Rectal smooth muscle tissue (tissue), 1 donor: ENCODE data around the gene APLNR.

Source experiments
- H3K27ac ChIP-seq: one replicate; pipeline ENCODE4 v1.7.0; 2013; ENCODE audit warnings: low read depth, low read length, inconsistent platforms
- H3K27me3 ChIP-seq: one replicate; pipeline ENCODE4 v1.7.0; 2013; ENCODE audit warnings: low read length; ENCODE audit not compliant: control insufficient read depth, insufficient read depth
- H3K36me3 ChIP-seq: one replicate; pipeline ENCODE4 v1.7.0; 2013; ENCODE audit warnings: low read length; ENCODE audit not compliant: control insufficient read depth, insufficient read depth
- H3K4me1 ChIP-seq: one replicate; pipeline ENCODE4 v1.7.0; 2013; ENCODE audit warnings: low read length; ENCODE audit not compliant: control insufficient read depth, insufficient read depth
- H3K4me3 ChIP-seq: one replicate; pipeline ENCODE4 v1.7.0; 2013; ENCODE audit warnings: low read length
- H3K9ac ChIP-seq: one replicate; pipeline ENCODE4 v1.7.0; 2013; ENCODE audit warnings: low read length

The APLNR gene

DNA sequence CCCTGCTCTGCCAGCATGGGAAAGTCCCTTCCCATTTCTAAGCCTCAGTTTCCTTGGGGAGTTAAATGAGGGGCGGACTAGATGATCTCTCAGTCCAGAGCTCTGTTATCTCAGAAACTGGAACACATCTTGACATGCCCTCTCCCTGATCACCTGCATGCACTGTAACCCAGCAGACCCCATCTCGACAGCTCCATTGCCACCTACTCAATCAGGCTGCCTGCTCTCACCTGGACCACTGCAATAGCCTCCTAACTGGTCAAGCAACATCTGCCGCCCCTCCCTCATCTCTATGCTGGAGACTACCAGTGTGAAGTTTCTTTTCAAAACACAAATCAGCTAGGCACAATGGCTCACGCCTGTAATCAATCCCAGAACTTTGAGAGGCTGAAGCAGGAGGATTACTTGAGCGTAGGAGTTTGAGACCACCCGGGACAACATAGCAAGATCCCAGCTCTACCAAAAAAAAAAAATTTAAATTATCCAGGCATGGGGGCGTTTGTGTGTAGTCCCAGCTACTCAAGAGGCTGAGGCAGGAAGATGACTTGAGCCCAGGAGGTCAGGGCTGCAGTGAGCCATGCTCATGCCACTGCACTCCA, 33.1 kb downstream of the APLNR start:
- Histone ChIP-seq H3K9ac (no peak overlapping the region), H3K27me3 (no peaks in the 10 kb centered on the region), H3K36me3 (no peaks in the 10 kb centered on the region), H3K4me3 (no peak overlapping the region), H3K27ac (no peak overlapping the region), H3K4me1 (no peaks in the 10 kb centered on the region)

DNA sequence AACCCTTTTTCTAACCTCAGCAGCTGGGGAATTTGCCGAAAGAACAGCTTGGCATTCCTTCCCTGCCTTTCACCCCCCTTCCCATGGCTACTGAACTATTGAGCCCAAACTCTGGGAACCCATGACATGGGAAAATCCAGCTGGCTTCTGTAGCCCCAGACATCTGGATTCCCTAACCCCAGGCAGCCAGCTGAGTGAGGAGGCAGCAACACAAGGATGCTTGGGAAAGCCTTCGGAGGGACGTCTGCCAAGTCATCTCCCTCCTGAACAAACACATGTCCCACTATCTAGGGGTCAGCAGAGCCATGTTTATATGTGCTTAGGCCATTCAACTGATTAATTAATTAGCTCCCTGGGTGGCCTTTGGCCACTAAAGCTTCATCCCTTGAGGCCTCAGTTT, 33.7 kb downstream of the APLNR start:
- Histone ChIP-seq H3K4me1 (no peaks in the 10 kb centered on the region), H3K9ac (no peak overlapping the region), H3K36me3 (no peaks in the 10 kb centered on the region), H3K4me3 (no peak overlapping the region), H3K27me3 (no peaks in the 10 kb centered on the region), H3K27ac (no peak overlapping the region)

DNA sequence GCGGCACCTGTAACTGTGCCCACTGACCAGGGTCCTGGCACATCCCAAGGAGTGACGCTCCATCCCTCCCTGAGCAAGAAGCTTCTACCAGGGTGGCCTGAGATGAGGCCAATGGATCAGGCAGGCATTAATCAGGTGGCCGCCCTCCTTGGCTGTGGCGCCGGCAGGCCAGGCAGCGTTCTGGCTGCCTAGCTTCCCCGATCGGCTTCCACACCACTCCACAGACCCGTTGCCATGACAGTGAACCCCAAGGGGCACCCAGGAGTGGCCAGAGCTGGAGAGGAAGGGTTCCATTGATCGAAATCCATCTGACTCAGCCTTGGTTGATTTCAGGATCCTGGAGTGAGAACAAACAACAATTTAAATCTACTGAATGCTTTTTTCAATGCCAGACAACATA, 34.8 kb downstream of the APLNR start:
- Histone ChIP-seq H3K27me3 (no peaks in the 10 kb centered on the region), H3K27ac (no peak overlapping the region), H3K36me3 (no peaks in the 10 kb centered on the region), H3K9ac (no peak overlapping the region), H3K4me3 (no peak overlapping the region), H3K4me1 (no peaks in the 10 kb centered on the region)

DNA sequence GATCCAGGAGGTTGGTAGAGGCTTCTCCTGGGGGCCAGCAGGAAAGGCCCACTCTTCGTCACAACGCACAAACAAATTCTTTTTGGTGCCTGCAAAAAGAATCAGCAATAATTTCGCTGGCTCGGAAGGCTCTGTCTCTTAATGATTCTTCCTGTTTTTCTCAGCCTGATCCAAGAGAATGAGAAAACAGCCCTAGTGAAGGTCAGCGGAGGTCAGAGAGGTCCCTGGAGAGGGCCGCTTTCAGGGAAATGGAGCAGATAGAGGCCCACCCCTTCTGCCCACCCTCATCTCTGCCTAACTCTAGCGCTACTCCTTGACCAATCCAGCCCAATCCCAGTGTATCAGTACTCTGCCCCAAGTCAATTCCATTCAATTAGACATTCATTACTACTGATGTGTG, 36.1 kb downstream of the APLNR start:
- Histone ChIP-seq H3K27me3 (no peaks in the 10 kb centered on the region), H3K36me3 (no peaks in the 10 kb centered on the region), H3K4me1 (no peaks in the 10 kb centered on the region), H3K27ac (no peak overlapping the region), H3K9ac (no peak overlapping the region), H3K4me3 (no peak overlapping the region)

DNA sequence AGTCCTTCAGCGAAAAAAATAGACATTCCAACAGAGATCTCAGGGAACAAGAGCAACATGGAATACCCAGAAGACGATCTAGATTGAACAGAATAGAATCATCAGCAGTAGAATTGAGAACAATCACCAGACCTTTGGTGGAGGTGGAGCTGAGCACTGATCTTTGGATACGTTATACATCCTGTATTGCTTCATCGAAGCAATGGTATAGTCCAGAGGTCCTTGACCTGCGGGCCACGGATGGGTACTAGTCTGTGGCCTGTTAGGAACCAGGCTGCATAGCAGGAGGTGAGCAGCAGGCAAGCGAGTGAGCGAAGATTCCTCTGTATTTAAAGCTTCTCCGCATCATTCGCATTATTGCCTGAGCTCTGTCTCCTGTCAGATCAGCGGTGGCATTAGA, 37.7 kb downstream of the APLNR start:
- H3K4me3 ChIP-seq, result no peak overlapping the region
- no peaks in the 10 kb centered on the region for H3K36me3 ChIP-seq
- no peak overlapping the region for H3K9ac ChIP-seq
- H3K27me3 ChIP-seq, result no peaks in the 10 kb centered on the region
- no peaks in the 10 kb centered on the region for H3K4me1 ChIP-seq
- no peak overlapping the region for H3K27ac ChIP-seq

DNA sequence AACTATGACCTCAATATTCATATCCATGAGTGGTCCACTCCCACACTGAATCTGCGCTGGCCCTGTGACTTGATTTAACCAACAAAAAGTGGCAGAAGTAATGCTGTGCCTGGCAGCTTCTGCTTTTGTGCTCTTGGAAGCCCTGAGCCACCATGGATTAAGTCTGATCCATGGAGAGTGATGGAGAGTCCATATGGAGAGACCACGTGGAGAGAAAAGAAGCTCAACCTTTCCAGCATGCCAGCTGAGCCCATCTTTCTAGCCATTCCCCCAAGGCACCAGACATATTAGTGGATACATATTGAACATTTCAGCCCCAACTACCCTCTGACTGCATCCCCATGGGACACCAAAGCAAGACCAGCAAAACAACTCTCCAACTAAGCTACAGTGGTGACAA, 39.3 kb downstream of the APLNR start:
- Histone ChIP-seq H3K36me3 (no peaks in the 10 kb centered on the region), H3K27ac (no peak overlapping the region), H3K4me1 (no peaks in the 10 kb centered on the region), H3K27me3 (no peaks in the 10 kb centered on the region), H3K4me3 (no peak overlapping the region), H3K9ac (no peak overlapping the region)

DNA sequence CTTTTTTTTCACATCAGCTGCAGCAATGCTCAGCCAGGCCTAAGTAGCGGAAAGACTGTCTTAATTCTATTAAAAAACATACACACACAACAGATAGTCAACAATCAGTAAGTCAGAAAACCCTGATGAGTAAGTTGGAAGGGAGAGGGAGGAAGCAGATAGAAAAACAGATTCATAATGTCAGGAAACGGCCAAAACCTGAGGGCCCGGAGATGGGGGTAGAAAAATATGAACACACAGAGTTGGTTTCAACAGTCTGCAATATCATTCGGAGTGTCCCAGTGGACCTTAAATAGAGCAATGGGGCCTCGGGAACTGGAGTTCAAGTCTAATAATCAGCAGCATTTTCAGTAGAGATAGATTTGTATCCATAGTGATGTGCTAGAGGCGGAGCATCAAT, 40.5 kb downstream of the APLNR start:
- Histone ChIP-seq H3K27me3 (no peaks in the 10 kb centered on the region), H3K36me3 (no peaks in the 10 kb centered on the region), H3K4me1 (no peaks in the 10 kb centered on the region), H3K4me3 (no peak overlapping the region), H3K9ac (no peak overlapping the region), H3K27ac (no peak overlapping the region)

DNA sequence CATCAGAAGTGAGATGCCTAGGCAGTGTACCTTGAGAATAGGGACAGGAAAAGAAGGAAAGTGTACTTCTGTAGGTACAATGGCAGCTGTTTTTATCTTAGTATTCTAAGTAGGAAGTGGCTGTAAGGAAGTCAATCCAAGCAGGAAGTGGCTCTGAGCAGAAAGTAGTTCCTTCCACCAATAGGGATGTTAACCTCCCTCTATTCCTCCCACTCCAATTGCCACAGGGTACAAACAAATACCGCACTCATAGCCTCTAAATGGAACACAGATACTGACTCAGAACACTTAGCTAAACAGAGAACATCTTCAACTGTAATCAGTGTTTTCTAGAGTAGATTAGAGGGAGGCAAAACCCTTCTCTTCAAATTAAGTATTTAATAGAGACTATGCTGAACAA, 44.7 kb downstream of the APLNR start:
- no peaks in the 10 kb centered on the region for H3K27me3 ChIP-seq
- no peaks in the 10 kb centered on the region for H3K36me3 ChIP-seq
- H3K27ac ChIP-seq, result no peak overlapping the region

DNA sequence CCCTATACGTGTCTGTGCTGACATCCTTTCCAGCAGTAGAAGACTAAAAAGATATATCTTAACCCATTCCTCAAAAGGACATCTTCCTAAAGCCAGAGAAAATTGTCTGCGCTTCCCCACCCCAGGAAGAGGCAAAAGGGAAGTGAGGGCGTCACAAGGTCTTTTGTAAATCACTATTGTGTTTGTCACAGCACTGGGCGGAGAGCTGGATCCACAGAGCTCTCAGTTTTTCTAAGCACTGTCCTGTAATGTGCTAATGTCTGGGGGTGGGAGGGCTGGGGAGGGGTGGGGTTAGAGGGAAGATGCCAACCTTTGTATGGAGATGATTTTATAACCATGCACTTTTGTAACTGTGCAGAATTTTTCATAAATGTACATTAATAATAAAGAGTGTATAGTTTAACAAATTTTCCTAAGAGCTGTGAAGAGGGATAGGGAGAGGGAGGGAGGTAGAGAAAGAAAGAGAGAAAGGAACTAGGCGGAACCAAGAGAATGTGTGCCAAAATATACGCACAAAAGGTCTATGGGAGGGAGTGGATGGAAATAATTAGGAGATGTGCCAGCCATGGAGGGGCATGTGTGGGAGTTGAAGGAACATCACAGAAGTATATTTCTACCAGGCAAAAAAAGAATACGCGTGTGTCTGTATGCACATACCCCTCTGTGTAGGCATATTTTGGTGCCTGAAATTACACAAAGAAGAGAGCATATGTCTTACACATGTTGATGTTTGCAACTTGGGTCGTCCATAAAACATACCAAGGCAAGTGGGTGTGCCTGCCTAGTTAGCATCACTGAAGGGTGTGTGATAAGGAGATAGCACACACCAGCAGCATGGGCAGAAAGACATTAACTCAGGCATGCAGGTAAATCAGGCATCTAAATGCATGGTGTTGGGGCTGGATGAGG, 45.5 kb downstream of the APLNR start:
- Histone ChIP-seq H3K36me3 (no peaks in the 10 kb centered on the region), H3K27me3 (no peaks in the 10 kb centered on the region), H3K9ac (no peak overlapping the region), H3K27ac (no peak overlapping the region), H3K4me3 (no peak overlapping the region), H3K4me1 (no peaks in the 10 kb centered on the region)

More for the DNA sequence above, 44.7 kb downstream of the APLNR start:
- H3K9ac ChIP-seq, result no peak overlapping the region
- H3K4me1 ChIP-seq, result no peaks in the 10 kb centered on the region
- H3K4me3 ChIP-seq, result no peak overlapping the region

DNA sequence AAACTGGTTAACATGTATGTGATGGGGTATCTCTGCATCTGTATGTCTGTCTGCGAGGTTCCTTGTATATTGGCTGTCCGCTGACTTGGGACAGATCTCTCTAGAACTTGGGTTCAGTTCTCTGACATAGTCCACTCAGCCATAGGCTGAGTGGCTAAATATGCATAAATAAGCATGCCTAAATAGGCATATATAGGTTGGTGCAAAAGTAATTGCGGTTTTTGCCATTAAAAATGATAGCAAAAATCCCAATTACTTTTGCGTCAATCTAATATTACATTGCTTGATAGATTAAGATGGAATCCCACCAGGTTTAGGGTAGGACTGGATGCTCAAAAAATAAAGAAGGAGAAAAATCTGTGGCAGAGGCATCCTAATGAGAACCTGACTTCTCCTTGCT, 46.5 kb downstream of the APLNR start:
- H3K9ac ChIP-seq, result no peak overlapping the region
- no peak overlapping the region for H3K27ac ChIP-seq
- no peak overlapping the region for H3K4me3 ChIP-seq
- no peaks in the 10 kb centered on the region for H3K36me3 ChIP-seq
- no peaks in the 10 kb centered on the region for H3K27me3 ChIP-seq
- H3K4me1 ChIP-seq, result no peaks in the 10 kb centered on the region
